Central memory CD8-positive, alpha-beta T cell (primary cell): Measurements from ENCODE around the gene ARTN.

Experiments used
- ATAC-seq: fragments of 150-1000 bp; cut with Tn5 transposase; replicated peaks from 2 replicates; pipeline ENCODE4 v1.10.0; 2022; ENCODE audit warnings: mild to moderate bottlenecking, moderate FRiP score, moderate number of reproducible peaks; ENCODE audit not compliant: poor library complexity, severe bottlenecking; ENCODE audit errors: extremely low read depth
- DNase-seq, 2 donors: peaks; one replicate each; pipeline ENCODE4 v3.0.0; 2021; ENCODE audit warnings: low spot score in 2 of 2
- H3K27ac Mint-ChIP-seq: one replicate; pipeline ENCODE4 v1.8.0; 2022; ENCODE audit warnings: low read depth, mild to moderate bottlenecking, moderate library complexity, mixed read lengths
- H3K27me3 Mint-ChIP-seq: one replicate; pipeline ENCODE4 v1.8.0; 2022; ENCODE audit warnings: mixed read lengths
- H3K36me3 Mint-ChIP-seq: one replicate; pipeline ENCODE4 v1.8.0; 2022; ENCODE audit warnings: mild to moderate bottlenecking, moderate library complexity, mixed read lengths; ENCODE audit not compliant: insufficient read depth
- H3K4me1 Mint-ChIP-seq: one replicate; pipeline ENCODE4 v1.8.0; 2022; ENCODE audit warnings: mixed read lengths
- H3K4me3 Mint-ChIP-seq: one replicate; pipeline ENCODE4 v1.8.0; 2022; ENCODE audit warnings: mild to moderate bottlenecking, moderate library complexity, mixed read lengths
- H3K9me3 Mint-ChIP-seq: one replicate; pipeline ENCODE4 v1.8.0; 2022; ENCODE audit warnings: mixed read lengths

The ARTN gene

DNA sequence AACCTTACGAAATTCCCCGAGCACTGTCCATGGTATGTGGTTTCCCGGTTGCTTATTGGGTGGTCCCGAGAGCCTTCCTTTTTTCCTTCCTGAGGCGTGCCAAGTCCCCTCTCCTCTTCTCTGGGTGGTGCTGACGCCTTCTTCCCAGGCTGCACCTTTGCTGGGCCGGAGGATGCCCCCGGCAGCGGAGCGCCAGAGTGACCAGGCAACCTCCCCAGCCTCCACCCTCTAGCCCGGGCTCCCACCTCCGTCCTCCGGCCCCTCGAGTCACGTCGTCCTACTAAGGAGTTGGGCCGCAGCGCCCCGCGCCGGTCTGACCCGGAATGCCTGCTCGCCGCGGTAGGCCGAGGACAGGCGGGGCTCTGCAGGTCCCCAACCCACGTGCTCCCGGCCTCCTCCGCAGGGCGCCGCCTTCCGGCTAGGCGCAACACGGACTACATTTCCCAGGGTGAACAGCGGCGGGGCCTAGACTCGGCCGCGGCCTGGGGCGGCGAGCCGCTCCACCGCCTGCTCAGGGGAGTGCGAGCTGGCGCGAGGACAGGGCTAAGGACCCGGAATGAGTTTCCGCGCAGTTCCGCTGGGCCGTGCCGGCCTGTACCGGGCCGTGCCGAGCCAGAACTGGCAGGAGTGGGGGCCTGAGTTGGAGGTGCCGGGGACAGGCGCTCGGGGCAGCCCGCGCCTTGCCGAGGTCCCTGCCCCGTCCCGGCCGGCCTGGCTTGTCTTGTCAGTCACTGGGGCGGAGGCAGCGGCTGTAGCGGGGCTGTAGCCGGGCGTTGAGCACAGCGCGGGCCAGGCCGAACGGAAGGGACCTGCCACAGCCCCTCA is 12.8 kb downstream of the ARTN start, which contains the start of gene IPO13:
TSS of gene IPO13 (plus strand) at position 715 of the 825 bp plus-strand sequence. CDS start 651 bp downstream, outside the sequence.
- Mint-ChIP-seq H3K36me3 (peaks cover 9% of the 10 kb centered on the region), H3K4me1 (peaks cover 55% of the 10 kb centered on the region), H3K9me3 (no peaks in the 10 kb centered on the region), H3K4me3 (peak within 1 kb of the TSS; percentile 97), H3K27me3 (no peaks in the 10 kb centered on the region), H3K27ac (peak within 1 kb of the TSS; percentile 92)
- DNase-seq (peak; percentile 94 to 96), ATAC-seq (peak; percentile 97)

- peak overlapping the region; percentile 97 for H3K4me3 Mint-ChIP-seq
- ATAC-seq (peak; percentile 3), DNase-seq (peak in 1 of 2 donors; percentile 16)
- peaks cover 58% of the 10 kb centered on the region for H3K4me1 Mint-ChIP-seq
- H3K36me3 Mint-ChIP-seq: peaks cover 9% of the 10 kb centered on the region
- no peaks in the 10 kb centered on the region for H3K9me3 Mint-ChIP-seq
- peak overlapping the region; percentile 92 for H3K27ac Mint-ChIP-seq
- H3K27me3 Mint-ChIP-seq: no peaks in the 10 kb centered on the region
Measured at GRCh38 chr1:43947061-43947873, 13.7 kb downstream of the ARTN start.

GRCh38 chr1:43947874-43948437 is 14.4 kb downstream of the ARTN start:
- no peak overlapping the region for H3K27ac Mint-ChIP-seq
- H3K36me3 Mint-ChIP-seq: peaks cover 8% of the 10 kb centered on the region
- DNase-seq: no peak
- H3K4me3 Mint-ChIP-seq: peak overlapping the region; percentile 97
- ATAC-seq: no peak
- peaks cover 53% of the 10 kb centered on the region for H3K4me1 Mint-ChIP-seq
- no peaks in the 10 kb centered on the region for H3K27me3 Mint-ChIP-seq
- H3K9me3 Mint-ChIP-seq: no peaks in the 10 kb centered on the region

DNA sequence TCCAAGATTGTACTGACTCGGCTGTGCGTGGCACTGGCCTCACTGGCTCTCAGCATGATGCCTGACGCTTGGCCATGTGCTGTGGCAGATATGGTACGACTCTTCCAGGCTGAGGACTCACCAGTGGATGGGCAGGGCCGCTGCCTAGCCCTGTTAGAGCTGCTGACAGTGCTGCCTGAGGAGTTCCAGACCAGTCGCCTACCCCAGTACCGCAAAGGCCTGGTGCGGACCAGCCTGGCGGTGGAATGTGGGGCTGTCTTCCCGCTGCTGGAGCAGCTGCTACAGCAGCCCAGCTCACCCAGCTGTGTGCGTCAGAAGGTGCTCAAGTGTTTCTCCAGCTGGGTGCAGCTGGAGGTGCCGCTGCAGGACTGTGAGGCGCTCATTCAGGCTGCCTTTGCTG is 16.1 kb downstream of the ARTN start:
- Mint-ChIP-seq H3K36me3 (peaks cover 8% of the 10 kb centered on the region), H3K4me1 (peaks cover 50% of the 10 kb centered on the region), H3K27ac (no peak overlapping the region), H3K27me3 (no peaks in the 10 kb centered on the region), H3K4me3 (no peak overlapping the region), H3K9me3 (no peaks in the 10 kb centered on the region)
- DNase-seq: no peak
- no peak for ATAC-seq

- ATAC-seq (no peak), DNase-seq (no peak)
- H3K27ac Mint-ChIP-seq: no peak overlapping the region
- H3K36me3 Mint-ChIP-seq: peaks cover 8% of the 10 kb centered on the region
- no peaks in the 10 kb centered on the region for H3K9me3 Mint-ChIP-seq
- H3K4me3 Mint-ChIP-seq: no peak overlapping the region
- H3K27me3 Mint-ChIP-seq: no peaks in the 10 kb centered on the region
- H3K4me1 Mint-ChIP-seq: peaks cover 40% of the 10 kb centered on the region
Measured at GRCh38 chr1:43951021-43951985, 17.7 kb downstream of the ARTN start.

DNA sequence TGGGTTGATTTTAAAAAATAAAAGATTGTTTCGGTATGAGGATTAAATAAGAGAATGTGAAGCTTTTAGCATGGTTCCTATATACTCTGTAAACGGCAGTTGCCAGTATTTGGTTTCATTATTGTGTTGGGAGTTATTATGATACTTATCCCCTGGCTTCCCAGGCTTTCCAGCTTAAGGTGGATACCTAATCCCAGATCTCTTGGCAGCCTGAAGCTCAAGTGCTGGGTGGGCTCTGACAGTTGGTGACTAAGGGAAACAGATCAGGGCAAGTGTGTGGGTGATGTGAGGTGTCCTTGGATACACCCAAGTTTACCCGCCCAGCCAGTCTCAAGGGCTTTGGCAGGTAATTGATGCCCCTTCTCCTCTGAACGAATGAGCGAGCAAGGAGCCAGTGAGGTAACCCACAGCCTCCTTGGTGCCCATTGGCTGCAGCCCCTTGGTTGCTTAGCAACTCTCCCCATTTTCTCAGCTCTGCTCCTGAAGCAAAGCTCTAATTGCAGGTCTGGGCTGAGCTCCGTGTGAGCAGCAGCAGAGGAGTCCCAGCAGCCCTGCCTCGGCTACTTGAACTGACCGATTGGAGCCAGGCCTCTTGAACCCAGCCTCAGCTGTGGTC is 19.2 kb downstream of the ARTN start:
- Mint-ChIP-seq H3K27me3 (no peaks in the 10 kb centered on the region), H3K4me1 (peaks cover 38% of the 10 kb centered on the region), H3K36me3 (peaks cover 4% of the 10 kb centered on the region), H3K9me3 (no peaks in the 10 kb centered on the region), H3K4me3 (no peak overlapping the region), H3K27ac (no peak overlapping the region)
- no peak for ATAC-seq
- DNase-seq: no peak

DNA sequence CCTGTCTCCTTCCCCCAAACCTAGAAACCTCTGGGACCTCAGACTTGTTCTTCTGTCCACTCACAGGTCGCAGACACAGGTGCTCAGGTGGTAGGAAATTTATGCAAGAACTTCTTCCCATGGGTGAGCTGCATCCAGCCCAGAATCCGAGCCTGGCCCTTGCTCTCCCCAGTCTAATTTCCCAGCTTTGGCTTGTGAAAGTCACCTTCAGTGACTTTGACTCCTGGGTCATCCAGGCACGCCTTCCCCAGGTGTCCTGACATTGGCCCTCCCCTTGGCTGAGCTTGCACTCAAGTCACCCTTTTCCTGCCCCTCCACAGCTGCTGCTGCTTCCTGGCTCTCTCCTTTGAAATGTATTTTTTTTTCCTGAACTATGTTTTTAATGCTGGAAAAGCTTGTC is 19.8 kb downstream of the ARTN start:
- Mint-ChIP-seq H3K4me3 (no peak overlapping the region), H3K9me3 (no peaks in the 10 kb centered on the region), H3K4me1 (peaks cover 33% of the 10 kb centered on the region), H3K27ac (no peak overlapping the region), H3K36me3 (peaks cover 4% of the 10 kb centered on the region), H3K27me3 (no peaks in the 10 kb centered on the region)
- DNase-seq (no peak), ATAC-seq (no peak)

- no peaks in the 10 kb centered on the region for H3K9me3 Mint-ChIP-seq
- H3K27ac Mint-ChIP-seq: no peak overlapping the region
- H3K27me3 Mint-ChIP-seq: no peaks in the 10 kb centered on the region
- H3K4me1 Mint-ChIP-seq: peaks cover 26% of the 10 kb centered on the region
- peaks cover 5% of the 10 kb centered on the region for H3K36me3 Mint-ChIP-seq
- no peak for ATAC-seq
- DNase-seq: no peak
- H3K4me3 Mint-ChIP-seq: no peak overlapping the region
Measured at GRCh38 chr1:43954036-43954435, 20.4 kb downstream of the ARTN start.

GRCh38 chr1:43956234-43956633 is 22.6 kb downstream of the ARTN start:
- no peak for DNase-seq
- Mint-ChIP-seq H3K36me3 (peaks cover 3% of the 10 kb centered on the region), H3K4me3 (no peak overlapping the region), H3K4me1 (peaks cover 11% of the 10 kb centered on the region), H3K9me3 (no peaks in the 10 kb centered on the region), H3K27ac (no peak overlapping the region), H3K27me3 (no peaks in the 10 kb centered on the region)
- no peak for ATAC-seq

DNA sequence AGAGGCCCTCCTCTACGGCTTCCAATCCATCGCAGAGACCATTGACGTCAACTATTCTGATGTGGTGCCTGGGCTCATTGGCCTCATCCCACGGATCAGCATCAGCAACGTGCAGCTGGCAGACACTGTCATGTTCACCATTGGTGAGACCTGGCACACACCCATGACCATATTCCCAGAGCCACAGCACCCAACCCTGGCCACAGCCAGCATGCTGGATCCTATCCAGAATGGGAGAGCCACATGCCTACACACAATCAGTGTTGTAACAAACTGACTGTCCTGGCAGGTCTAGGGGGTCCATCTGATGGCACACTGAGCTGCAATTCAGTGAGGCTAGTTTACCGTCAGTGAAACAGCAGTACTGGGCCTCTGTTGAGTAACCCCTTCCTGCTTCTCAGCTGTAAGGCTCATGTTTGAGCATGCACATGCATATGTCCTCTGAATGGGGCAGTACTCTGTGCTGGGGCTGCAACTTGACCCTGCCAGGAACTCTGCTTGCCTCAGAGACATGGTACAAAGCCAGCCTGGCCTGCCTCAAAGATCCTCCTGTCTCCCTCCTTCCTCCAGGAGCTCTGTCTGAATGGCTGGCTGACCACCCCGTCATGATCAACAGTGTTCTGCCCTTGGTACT is 23.9 kb downstream of the ARTN start:
- Mint-ChIP-seq H3K27ac (no peak overlapping the region), H3K9me3 (no peaks in the 10 kb centered on the region)

More for the DNA sequence above, 23.9 kb downstream of the ARTN start:
- DNase-seq (no peak), ATAC-seq (no peak)
- Mint-ChIP-seq H3K27me3 (no peaks in the 10 kb centered on the region), H3K4me3 (no peak overlapping the region), H3K36me3 (peaks cover 6% of the 10 kb centered on the region), H3K4me1 (peaks cover 7% of the 10 kb centered on the region)
